ENCODE measurements around the gene LAMA3.

The LAMA3 gene

DNA sequence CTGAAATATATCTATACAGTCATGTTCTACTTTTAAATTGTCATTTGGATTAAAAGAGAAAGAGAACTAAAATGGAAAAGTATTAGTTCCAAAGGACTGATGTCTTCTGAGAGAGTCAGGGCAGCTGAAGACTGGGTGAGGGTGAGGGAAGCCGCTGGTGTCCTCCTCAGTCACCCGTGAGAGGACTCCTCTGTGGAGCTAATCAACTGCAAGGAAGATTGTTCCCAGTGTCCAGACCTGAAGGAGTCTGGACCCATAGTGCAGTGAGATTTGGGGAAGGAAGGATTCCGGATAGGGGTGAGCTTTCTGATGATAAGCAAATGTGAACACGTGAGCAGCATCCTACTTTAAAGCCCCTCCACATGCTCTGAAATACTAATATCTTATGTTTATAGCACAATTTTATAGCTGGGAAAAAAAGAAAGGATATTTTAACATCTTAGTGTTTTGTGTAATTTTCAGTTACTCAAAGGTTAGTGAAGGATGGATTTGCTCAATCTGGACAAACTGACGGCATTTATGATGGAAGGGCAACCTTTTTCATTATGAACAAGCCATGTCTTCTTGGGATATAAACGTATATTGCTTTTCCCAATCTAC, 190.8 kb downstream of the LAMA3 start:
- H3K9ac ChIP-seq (ENCODE audit: low read depth, low read length), result no peak overlapping the region
- H3K4me1 ChIP-seq (ENCODE audit: control insufficient read depth, insufficient read depth, low read length), result peaks cover 10% of the 10 kb centered on the region
- no peaks in the 10 kb centered on the region for H3K36me3 ChIP-seq (ENCODE audit: control insufficient read depth, insufficient read depth, low read length)
- H3K4me3 ChIP-seq (ENCODE audit: low read depth, low read length), result no peak overlapping the region
- H3K9me3 ChIP-seq (ENCODE audit: control insufficient read depth, insufficient read depth, low read length), result no peaks in the 10 kb centered on the region
- no peak overlapping the region for H3K27ac ChIP-seq (ENCODE audit: low read depth, low read length)
- no peaks in the 10 kb centered on the region for H3K27me3 ChIP-seq (ENCODE audit: control insufficient read depth, insufficient read depth, low read length)

GRCh38 chr18:23880931-23881617, 191.8 kb downstream of the LAMA3 start:
- Histone ChIP-seq H3K4me1 (ENCODE audit: control insufficient read depth, insufficient read depth, low read length) (peaks cover 10% of the 10 kb centered on the region), H3K27me3 (ENCODE audit: control insufficient read depth, insufficient read depth, low read length) (no peaks in the 10 kb centered on the region), H3K9ac (ENCODE audit: low read depth, low read length) (no peak overlapping the region), H3K36me3 (ENCODE audit: control insufficient read depth, insufficient read depth, low read length) (no peaks in the 10 kb centered on the region), H3K9me3 (ENCODE audit: control insufficient read depth, insufficient read depth, low read length) (no peaks in the 10 kb centered on the region), H3K4me3 (ENCODE audit: low read depth, low read length) (no peak overlapping the region), H3K27ac (ENCODE audit: low read depth, low read length) (no peak overlapping the region)

- H3K27ac ChIP-seq (ENCODE audit: low read depth, low read length), result no peak overlapping the region
- H3K27me3 ChIP-seq (ENCODE audit: control insufficient read depth, insufficient read depth, low read length), result no peaks in the 10 kb centered on the region
- no peak overlapping the region for H3K4me3 ChIP-seq (ENCODE audit: low read depth, low read length)
- H3K9me3 ChIP-seq (ENCODE audit: control insufficient read depth, insufficient read depth, low read length), result no peaks in the 10 kb centered on the region
- peaks cover 10% of the 10 kb centered on the region for H3K4me1 ChIP-seq (ENCODE audit: control insufficient read depth, insufficient read depth, low read length)
- H3K36me3 ChIP-seq (ENCODE audit: control insufficient read depth, insufficient read depth, low read length), result no peaks in the 10 kb centered on the region
- H3K9ac ChIP-seq (ENCODE audit: low read depth, low read length), result no peak overlapping the region
Observed at GRCh38 chr18:23881778-23882177, 192.5 kb downstream of the LAMA3 start.

DNA sequence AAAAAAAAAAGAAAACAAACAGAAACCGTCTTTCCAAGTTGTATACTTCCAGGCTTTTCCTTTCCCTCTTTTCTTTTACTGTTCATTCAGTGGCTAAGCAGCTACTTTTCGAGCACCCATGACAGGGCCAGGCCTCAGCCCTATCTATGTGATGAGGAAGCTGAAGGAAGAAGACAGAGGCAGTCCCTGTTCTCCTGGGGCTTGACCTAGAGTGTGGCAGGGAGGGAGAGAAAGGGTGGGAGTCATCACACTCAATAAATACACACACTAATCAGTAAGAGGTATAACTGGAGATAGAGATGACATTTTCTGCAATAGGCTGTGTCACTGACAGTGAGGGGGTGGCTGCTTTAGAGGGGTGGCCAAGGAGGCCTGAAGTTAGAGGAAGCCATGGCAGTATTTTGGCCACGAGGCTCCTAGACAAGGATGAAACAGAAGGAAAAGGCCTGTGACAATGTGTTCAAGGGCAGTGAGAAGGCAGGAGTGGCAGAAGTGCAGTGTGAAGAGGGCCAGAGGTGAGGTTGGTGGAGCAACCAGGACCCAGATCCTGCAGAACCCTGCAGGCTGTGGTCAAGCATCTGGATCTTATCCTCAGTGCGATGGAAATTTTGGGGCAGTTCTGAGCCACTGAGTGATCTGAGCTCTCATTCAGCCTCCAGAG, 193.5 kb downstream of the LAMA3 start:
- H3K27me3 ChIP-seq (ENCODE audit: control insufficient read depth, insufficient read depth, low read length), result no peaks in the 10 kb centered on the region
- peaks cover 10% of the 10 kb centered on the region for H3K4me1 ChIP-seq (ENCODE audit: control insufficient read depth, insufficient read depth, low read length)
- H3K9me3 ChIP-seq (ENCODE audit: control insufficient read depth, insufficient read depth, low read length), result no peaks in the 10 kb centered on the region
- no peak overlapping the region for H3K9ac ChIP-seq (ENCODE audit: low read depth, low read length)
- no peak overlapping the region for H3K4me3 ChIP-seq (ENCODE audit: low read depth, low read length)
- no peak overlapping the region for H3K27ac ChIP-seq (ENCODE audit: low read depth, low read length)
- no peaks in the 10 kb centered on the region for H3K36me3 ChIP-seq (ENCODE audit: control insufficient read depth, insufficient read depth, low read length)

GRCh38 chr18:23883277-23883790, 194.1 kb downstream of the LAMA3 start:
- Histone ChIP-seq H3K27me3 (ENCODE audit: control insufficient read depth, insufficient read depth, low read length) (no peaks in the 10 kb centered on the region), H3K36me3 (ENCODE audit: control insufficient read depth, insufficient read depth, low read length) (no peaks in the 10 kb centered on the region), H3K4me3 (ENCODE audit: low read depth, low read length) (no peak overlapping the region), H3K9ac (ENCODE audit: low read depth, low read length) (no peak overlapping the region), H3K27ac (ENCODE audit: low read depth, low read length) (no peak overlapping the region), H3K4me1 (ENCODE audit: control insufficient read depth, insufficient read depth, low read length) (peaks cover 10% of the 10 kb centered on the region), H3K9me3 (ENCODE audit: control insufficient read depth, insufficient read depth, low read length) (no peaks in the 10 kb centered on the region)

- Histone ChIP-seq H3K27me3 (ENCODE audit: control insufficient read depth, insufficient read depth, low read length) (no peaks in the 10 kb centered on the region), H3K4me1 (ENCODE audit: control insufficient read depth, insufficient read depth, low read length) (peaks cover 10% of the 10 kb centered on the region), H3K4me3 (ENCODE audit: low read depth, low read length) (no peak overlapping the region), H3K36me3 (ENCODE audit: control insufficient read depth, insufficient read depth, low read length) (no peaks in the 10 kb centered on the region), H3K27ac (ENCODE audit: low read depth, low read length) (no peak overlapping the region), H3K9ac (ENCODE audit: low read depth, low read length) (no peak overlapping the region), H3K9me3 (ENCODE audit: control insufficient read depth, insufficient read depth, low read length) (no peaks in the 10 kb centered on the region)
Observed at GRCh38 chr18:23884681-23885375, 195.6 kb downstream of the LAMA3 start.

DNA sequence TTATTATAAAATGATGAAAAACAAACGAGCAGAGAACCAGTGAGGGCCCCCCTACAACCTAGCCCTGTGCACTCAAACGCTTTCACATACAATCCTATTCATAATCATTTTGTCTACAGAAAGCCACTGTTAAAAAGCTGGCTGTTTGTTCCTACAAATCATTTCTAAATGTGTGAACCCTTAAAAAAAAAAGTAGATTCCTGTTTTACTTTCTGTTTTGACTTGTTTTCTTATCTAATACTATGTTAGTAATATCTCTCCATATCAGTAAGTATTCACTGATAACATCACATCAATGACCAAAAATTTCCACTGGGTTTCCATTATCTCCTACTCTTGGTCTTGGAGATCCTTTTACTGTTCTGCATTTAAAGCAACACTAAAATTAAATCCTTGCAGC, 196.5 kb downstream of the LAMA3 start:
- no peaks in the 10 kb centered on the region for H3K36me3 ChIP-seq (ENCODE audit: control insufficient read depth, insufficient read depth, low read length)
- peaks cover 10% of the 10 kb centered on the region for H3K4me1 ChIP-seq (ENCODE audit: control insufficient read depth, insufficient read depth, low read length)
- no peaks in the 10 kb centered on the region for H3K9me3 ChIP-seq (ENCODE audit: control insufficient read depth, insufficient read depth, low read length)
- no peak overlapping the region for H3K9ac ChIP-seq (ENCODE audit: low read depth, low read length)
- H3K27ac ChIP-seq (ENCODE audit: low read depth, low read length), result no peak overlapping the region
- no peaks in the 10 kb centered on the region for H3K27me3 ChIP-seq (ENCODE audit: control insufficient read depth, insufficient read depth, low read length)
- no peak overlapping the region for H3K4me3 ChIP-seq (ENCODE audit: low read depth, low read length)

DNA sequence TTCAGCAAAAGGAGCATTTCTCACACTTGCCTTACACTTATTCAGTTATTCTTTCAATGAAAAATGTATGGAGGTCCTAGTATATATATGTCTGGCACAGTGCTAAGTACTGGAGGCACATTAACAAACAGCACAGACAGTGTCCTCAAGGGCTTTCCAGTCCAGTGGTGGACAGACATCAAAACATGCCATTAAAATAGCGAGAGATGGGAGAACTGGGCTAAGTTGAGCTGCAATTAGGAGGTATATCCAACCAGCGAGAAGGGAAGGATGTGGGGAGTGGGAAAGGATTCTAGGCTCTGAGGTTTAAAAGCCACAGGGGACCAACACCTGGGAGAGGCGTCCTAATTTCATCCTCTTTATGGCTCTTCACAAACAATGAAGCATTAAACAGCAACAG, 197.8 kb downstream of the LAMA3 start:
- no peak overlapping the region for H3K4me3 ChIP-seq (ENCODE audit: low read depth, low read length)
- H3K27ac ChIP-seq (ENCODE audit: low read depth, low read length), result no peak overlapping the region
- no peaks in the 10 kb centered on the region for H3K36me3 ChIP-seq (ENCODE audit: control insufficient read depth, insufficient read depth, low read length)
- H3K4me1 ChIP-seq (ENCODE audit: control insufficient read depth, insufficient read depth, low read length), result peaks cover 10% of the 10 kb centered on the region
- H3K27me3 ChIP-seq (ENCODE audit: control insufficient read depth, insufficient read depth, low read length), result no peaks in the 10 kb centered on the region
- H3K9ac ChIP-seq (ENCODE audit: low read depth, low read length), result no peak overlapping the region
- H3K9me3 ChIP-seq (ENCODE audit: control insufficient read depth, insufficient read depth, low read length), result no peaks in the 10 kb centered on the region

DNA sequence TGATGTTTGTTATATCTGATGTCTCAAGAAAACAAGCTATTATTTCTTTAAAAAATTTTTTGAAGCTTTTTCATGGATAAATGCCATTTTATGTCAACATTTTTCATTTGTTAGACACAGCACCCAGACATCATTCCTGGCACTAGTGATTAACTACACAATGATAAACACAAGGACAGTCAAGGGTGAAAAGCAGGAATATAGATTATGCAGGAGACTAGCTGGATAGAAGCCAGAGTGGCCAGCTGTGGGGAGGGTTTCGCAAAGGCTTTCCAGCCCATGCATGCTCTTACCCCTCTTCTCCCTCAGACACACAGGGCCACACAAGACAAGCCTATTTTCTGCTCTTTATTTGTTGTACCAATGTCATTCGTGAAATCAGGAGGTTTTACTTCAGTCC, 198.2 kb downstream of the LAMA3 start:
- H3K9ac ChIP-seq (ENCODE audit: low read depth, low read length), result no peak overlapping the region
- H3K9me3 ChIP-seq (ENCODE audit: control insufficient read depth, insufficient read depth, low read length), result no peaks in the 10 kb centered on the region
- no peaks in the 10 kb centered on the region for H3K36me3 ChIP-seq (ENCODE audit: control insufficient read depth, insufficient read depth, low read length)
- H3K4me3 ChIP-seq (ENCODE audit: low read depth, low read length), result no peak overlapping the region
- H3K27ac ChIP-seq (ENCODE audit: low read depth, low read length), result no peak overlapping the region
- H3K4me1 ChIP-seq (ENCODE audit: control insufficient read depth, insufficient read depth, low read length), result peaks cover 10% of the 10 kb centered on the region
- no peaks in the 10 kb centered on the region for H3K27me3 ChIP-seq (ENCODE audit: control insufficient read depth, insufficient read depth, low read length)

GRCh38 chr18:23888881-23889280, 199.6 kb downstream of the LAMA3 start:
- Histone ChIP-seq H3K4me3 (ENCODE audit: low read depth, low read length) (no peak overlapping the region), H3K9me3 (ENCODE audit: control insufficient read depth, insufficient read depth, low read length) (no peaks in the 10 kb centered on the region), H3K9ac (ENCODE audit: low read depth, low read length) (no peak overlapping the region), H3K27me3 (ENCODE audit: control insufficient read depth, insufficient read depth, low read length) (no peaks in the 10 kb centered on the region), H3K27ac (ENCODE audit: low read depth, low read length) (no peak overlapping the region), H3K36me3 (ENCODE audit: control insufficient read depth, insufficient read depth, low read length) (no peaks in the 10 kb centered on the region), H3K4me1 (ENCODE audit: control insufficient read depth, insufficient read depth, low read length) (peaks cover 10% of the 10 kb centered on the region)

- Histone ChIP-seq H3K9ac (ENCODE audit: low read depth, low read length) (no peak overlapping the region), H3K4me1 (ENCODE audit: control insufficient read depth, insufficient read depth, low read length) (peaks cover 2% of the 10 kb centered on the region), H3K27me3 (ENCODE audit: control insufficient read depth, insufficient read depth, low read length) (no peaks in the 10 kb centered on the region), H3K4me3 (ENCODE audit: low read depth, low read length) (no peak overlapping the region), H3K27ac (ENCODE audit: low read depth, low read length) (no peak overlapping the region), H3K9me3 (ENCODE audit: control insufficient read depth, insufficient read depth, low read length) (no peaks in the 10 kb centered on the region), H3K36me3 (ENCODE audit: control insufficient read depth, insufficient read depth, low read length) (no peaks in the 10 kb centered on the region)
Observed at GRCh38 chr18:23889907-23890306, 200.7 kb downstream of the LAMA3 start.

Data from HUES48 (cell line).